ENCODE data around the gene WDR81.
A peak's percentile ranks its signal among the peaks of the same experiment; 100 is the strongest.
"Not testable (repeated sequence)": the region's sequence is repeated elsewhere in the genome, so short reads cannot be mapped to it uniquely, and the experiment has no call there.

Gene WDR81

DNA sequence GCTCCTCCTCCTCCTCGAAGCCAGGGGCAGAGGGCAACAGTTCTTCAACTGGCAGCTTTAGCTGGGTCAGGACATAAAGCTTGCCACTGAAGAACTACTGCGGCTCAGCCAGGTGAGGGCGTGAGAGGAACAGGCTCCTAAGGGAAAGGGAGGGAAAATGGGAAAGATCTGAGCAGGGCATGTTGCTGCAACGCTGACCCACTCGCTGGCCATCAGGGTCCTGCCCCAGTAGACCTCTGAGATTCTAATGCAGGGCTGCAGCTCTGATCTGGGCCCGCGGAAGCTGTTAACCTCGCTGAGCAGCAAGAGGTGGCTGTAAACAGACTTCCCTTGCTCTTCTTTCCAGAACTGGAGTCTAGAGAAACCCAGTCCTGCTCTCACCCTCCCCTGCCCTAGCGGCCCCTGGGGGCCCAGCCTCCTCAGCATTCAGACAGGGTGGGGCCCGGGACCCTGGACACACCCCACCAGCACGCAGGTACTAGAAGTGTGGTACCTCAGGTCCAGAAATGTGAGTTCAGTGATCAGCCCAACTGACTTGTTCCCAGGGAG lies 10.6 kb upstream of the WDR81 start:
- no peak for DNase-seq

DNA sequence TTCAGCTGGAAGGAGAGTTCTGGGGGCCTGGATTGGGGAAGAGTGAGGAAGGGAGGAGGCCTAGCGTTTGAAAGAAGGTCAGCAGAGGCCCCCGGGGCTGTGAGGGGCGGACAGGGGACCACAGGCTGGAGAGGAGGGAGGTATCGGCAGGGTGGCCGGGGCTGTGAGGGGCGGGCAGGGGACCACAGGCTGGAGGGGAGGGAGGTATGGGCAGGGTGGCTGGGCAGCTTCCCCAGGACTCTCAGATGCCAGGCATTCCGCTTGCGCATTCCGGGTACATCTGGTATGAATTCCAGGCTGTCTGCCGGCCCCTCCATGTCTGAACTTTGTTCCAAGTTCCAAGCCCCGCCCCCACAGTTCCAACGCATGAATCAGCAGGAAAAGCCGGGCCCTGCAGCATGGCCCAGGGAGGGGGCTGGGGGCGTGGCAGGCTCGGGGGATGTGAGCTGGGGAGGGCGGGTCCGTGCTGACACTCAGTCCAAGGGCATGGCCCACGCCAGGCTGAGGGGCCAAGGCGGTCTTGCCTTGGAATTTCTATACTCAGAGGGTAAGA lies 10.0 kb upstream of the WDR81 start:
- peak; percentile 53 to 55 for DNase-seq

DNA sequence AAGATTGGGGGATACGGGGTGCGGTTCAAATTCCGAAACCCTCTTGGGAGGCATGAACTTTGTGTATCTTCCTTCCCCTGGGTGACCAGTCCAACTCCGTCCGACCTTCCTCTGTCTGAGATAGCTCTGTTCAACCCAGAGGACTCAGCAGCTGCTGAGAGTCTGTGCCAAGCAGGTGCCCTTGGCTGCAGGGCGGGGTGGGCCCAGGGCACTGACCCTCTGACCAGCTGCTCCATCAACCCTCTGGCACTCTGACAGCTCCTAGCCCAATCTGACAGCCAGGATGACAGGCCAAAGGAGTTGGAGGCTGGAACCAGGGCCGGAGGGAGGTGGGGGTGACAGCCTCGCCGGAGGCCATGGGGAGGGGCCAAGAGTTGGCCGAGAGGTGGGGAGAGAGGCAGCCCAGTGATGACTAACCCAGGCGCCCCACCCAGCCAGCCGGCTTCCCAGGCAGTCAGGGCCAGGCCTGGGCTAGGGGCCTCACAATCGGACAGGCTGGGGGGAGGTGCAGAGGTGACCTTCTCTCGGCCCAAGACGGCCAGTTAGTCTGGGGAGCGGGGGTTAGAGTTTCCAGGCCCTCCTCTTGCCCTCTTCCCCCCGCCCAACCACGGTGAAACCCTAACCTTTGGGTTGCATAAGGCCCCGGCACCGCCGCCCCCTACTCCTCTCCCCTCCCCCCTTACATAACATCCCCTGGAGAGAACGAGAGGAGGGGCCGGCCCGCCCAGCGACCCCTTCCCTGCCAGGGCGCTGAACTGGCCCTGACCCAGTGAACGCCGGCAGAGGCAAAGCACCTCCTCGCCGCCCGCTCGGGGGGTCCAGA lies 9.3 kb upstream of the WDR81 start:
- DNase-seq, result peak in 1 of 2 donors; percentile 18

DNA sequence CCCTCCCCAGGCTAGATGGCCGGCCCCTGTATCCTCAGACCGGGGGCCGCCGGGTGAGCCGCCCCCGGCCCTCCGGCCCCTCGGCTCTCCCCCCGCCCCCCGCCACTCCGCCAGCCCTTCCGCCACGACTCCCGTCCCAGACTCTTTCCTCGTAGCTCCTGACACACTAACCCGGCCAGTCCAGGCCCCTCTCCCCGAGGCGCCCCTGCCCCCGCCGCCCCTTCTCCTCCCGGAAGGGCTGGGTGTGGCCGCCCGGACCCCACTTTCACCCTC lies 8.8 kb upstream of the WDR81 start:
- no peak for DNase-seq

DNA sequence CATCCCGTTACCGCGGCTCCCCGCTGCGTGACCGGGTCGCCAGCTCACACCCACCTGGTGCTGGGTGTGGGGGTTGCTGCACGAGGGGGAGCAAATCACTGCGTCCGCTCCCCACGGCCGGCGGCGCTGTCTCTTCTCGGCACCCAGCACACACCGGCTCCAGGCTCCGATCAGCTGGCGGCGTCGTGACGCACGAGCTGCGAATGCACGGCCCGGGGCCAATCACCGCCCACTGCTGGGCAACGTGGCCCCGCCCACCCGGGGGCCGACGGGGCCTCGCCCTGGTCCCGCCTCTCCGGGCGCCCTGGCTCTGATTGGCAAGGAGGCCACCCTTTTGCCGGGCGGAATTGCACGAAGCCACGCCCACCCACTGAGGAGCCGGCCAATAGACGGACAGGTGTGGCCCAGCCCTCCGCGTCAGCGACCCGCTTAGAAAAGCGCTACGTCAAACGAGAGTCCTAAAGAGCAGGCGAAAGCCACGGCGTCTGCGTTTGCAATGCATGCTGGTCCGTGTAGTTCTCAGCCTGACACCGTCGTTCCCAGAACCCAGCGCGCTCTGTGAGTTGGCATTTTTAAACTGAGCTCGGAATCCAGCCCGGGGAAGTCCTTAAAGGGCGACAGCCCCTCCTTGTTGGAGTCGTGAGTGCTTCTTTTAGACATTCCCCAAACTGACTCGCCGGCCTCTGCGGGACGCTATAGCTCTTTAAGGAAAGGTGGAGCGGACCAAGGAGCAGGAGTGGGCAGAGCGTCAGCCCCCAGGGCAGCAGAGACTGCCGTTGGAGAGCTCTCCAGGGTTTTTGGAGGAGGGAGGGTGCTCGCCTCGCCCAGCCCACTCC lies 8.2 kb upstream of the WDR81 start:
- DNase-seq, result peak; percentile 99 to 100

DNA sequence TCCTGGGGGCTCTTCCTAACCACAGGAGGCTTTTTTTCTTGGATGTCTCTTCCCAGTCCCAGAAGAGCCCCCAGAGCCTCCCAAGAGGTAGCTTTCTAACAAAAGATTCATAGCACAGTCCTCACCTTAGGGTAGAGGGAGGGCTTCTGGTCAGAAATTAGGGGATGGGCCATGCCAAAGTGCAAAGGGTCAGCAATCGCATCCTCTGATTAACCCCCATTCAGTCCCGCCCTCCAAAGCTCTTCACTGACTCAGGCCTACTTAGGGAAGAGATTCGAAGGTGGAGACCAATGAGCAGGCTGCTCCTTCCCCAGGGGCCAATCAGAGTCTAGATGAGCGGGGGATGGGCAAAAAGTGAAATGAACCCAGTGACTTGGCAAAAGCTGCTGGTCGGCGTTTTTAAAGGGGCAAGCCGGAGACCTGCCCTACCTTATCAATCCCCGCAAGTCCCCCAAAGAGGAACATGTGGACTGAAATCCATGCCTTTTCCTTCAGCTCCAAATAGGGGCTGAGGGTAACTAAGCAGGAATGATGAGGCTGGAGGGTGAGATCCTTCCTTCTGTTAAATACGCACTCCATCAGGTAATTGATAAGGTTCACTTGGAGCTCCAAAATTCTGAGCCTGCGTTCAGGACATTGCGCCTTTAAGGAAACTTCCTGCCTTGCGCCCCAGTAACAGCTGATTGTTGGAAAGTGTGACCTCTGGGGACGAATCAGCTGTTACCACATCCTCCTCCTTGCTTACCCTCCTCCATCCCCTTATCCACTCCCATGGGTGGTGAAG lies 7.4 kb upstream of the WDR81 start:
- peak; percentile 90 to 95 for DNase-seq

DNA sequence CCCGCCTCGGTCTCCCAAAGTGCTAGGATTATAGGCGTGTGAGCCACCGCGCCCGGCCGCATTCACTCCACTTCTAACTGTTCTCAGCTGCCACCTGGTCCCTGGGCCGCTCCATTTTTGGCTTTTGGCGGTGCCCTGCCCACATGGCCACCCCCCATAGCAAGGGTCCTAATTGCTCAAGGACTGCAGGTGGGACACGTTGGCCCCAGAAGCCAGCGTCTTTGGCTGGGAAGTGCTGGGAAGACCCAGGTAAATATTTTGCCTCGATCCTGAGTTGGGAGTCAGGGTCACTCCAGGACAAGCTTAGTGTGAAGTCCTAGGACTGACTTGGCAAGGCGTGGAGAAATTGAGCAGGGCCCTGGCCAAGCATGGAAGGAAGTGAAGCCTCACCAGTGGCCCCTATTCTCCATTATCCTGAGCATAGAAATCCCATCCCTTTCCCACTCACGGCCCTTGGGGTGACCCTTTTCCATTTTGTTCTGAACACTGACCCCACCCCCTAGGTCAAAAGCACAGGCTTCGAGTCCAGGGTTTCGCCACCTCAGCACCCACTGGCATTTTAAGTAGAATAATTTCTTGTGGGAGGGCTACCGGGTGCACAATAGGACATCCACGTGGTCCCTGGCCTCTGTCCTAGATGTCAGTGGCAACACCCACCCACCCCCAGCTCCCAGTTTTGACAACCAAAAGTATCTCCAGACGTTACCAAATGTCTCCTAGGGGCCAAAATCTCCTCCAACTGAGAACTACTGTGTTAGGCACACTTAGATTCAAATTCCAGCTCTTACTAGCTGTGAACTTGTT lies 5.9 kb upstream of the WDR81 start:
- DNase-seq, result no peak

DNA sequence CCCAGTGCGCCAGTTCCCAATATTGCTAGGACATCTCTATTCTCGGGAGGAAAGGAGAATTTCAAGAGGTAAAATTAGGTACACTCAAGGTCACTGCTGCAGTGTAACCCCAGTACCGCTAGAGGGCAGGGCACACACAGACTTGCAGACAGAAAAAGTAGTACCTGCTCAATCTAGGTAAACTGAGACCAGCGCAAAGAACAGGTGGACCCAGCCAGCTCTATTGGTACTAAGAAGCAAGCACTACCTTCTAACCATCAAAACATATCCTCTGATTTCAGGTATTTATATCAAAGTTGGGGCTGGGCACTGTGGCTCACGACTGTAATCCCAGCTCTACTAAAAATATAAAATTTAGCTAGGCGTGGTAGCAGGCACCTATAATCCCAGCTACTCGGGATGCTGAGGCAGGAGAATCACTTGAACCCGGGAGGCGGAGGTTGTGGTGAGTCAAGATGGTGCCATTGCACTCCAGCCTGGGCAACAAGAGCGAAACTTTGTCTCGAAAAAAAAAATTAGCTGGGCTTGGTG lies 3.6 kb upstream of the WDR81 start:
- DNase-seq, result peak; percentile 5 to 16

DNA sequence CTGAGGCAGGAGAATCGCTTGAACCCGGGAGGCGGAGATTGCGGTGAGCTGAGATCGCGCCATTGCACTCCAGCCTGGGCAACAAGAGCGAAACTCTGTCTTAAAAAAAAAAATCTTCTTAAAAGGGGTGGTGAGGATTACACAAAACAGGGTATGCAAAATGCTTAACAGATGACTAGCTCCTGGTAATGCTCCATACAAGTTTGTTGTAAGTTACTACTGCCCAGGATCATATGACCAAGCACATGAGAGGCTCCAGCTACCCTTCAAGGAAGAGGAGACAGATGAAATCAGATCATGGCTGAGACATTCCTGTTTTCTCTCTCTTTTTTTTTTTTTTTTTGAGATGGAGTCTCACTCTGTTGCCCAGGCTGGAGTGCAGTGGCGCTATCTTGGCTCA lies 2.5 kb upstream of the WDR81 start:
- not testable (repeated sequence) for DNase-seq

DNA sequence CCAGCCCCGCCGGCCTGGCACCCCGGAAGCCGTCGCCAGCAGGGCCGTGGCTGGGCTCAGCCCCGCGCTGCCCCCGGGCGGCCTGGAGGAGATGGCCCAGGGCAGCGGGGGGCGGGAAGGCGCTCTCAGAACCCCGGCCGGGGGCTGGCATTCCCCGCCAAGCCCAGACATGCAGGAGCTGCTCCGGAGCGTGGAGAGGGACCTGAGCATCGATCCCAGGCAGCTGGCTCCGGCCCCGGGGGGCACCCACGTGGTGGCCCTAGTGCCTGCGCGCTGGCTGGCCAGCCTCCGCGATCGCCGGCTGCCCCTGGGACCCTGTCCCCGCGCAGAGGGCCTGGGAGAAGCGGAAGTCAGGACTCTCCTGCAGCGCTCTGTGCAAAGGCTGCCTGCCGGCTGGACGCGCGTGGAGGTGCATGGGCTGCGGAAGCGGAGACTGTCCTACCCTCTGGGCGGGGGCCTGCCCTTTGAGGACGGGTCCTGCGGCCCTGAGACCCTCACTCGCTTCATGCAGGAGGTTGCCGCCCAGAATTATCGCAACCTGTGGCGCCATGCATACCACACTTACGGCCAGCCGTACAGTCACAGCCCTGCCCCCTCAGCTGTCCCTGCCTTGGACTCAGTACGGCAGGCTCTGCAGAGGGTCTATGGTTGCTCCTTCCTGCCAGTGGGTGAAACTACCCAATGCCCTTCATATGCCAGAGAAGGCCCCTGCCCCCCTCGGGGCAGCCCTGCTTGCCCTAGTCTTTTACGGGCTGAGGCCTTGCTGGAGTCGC lies 551 bp downstream of the WDR81 start:
- no peak for DNase-seq

DNA sequence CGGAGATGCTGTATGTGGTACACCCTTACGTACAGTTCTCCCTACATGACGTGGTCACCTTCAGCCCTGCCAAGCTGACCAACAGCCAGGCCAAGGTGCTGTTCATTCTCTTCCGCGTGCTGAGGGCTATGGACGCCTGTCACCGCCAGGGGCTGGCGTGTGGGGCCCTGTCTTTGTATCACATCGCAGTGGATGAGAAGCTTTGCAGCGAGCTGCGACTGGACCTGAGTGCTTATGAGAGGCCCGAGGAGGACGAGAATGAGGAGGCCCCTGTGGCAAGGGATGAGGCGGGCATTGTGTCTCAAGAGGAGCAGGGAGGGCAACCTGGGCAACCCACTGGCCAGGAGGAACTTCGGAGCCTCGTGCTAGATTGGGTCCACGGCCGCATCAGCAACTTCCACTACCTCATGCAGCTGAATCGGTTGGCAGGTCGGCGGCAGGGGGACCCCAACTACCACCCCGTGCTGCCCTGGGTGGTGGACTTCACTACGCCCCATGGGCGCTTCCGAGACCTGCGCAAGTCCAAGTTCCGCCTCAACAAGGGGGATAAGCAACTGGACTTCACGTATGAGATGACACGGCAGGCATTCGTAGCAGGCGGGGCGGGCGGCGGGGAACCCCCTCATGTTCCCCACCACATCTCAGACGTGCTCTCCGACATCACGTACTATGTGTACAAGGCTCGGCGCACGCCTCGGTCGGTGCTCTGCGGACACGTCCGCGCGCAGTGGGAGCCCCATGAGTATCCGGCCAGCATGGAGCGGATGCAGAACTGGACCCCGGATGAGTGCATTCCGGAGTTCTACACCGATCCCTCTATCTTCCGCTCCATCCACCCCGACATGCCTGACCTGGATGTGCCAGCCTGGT lies 1.4 kb downstream of the WDR81 start:
- no peak for DNase-seq

DNA sequence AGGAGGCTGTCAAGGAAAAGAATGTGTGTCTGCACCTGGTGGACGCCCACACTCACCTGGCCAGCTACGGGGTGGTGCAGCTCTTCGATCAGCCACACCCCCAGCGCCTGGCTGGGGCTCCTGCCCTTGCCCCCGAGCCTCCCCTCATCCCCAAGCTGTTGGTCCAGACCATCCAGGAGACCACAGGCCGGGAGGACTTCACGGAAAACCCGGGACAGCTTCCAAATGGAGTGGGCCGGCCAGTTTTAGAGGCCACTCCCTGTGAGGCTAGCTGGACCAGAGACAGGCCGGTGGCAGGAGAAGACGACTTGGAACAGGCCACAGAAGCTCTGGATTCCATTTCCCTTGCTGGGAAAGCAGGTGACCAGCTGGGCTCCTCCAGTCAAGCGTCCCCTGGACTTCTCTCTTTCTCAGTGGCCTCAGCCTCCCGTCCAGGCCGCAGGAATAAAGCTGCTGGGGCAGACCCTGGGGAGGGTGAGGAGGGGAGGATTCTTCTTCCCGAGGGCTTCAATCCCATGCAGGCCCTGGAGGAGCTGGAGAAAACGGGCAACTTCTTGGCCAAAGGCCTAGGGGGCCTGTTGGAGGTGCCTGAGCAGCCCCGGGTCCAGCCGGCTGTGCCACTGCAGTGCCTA lies 2.2 kb downstream of the WDR81 start:
- no peak for DNase-seq

DNA sequence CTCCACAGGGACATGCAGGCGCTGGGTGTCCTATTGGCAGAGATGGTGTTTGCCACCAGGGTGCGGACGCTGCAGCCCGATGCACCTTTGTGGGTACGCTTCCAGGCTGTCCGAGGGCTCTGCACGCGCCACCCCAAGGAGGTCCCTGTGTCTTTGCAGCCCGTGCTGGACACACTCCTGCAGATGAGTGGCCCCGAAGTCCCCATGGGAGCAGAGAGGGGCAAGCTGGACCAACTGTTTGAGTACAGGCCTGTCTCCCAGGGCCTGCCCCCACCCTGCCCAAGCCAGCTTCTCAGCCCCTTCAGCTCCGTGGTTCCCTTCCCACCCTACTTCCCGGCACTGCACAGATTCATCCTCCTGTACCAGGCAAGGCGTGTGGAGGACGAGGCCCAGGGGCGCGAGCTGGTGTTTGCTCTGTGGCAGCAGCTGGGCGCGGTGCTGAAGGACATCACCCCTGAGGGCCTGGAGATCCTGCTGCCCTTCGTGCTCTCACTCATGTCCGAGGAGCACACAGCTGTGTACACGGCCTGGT lies 2.8 kb downstream of the WDR81 start:
- DNase-seq, result no peak

DNA sequence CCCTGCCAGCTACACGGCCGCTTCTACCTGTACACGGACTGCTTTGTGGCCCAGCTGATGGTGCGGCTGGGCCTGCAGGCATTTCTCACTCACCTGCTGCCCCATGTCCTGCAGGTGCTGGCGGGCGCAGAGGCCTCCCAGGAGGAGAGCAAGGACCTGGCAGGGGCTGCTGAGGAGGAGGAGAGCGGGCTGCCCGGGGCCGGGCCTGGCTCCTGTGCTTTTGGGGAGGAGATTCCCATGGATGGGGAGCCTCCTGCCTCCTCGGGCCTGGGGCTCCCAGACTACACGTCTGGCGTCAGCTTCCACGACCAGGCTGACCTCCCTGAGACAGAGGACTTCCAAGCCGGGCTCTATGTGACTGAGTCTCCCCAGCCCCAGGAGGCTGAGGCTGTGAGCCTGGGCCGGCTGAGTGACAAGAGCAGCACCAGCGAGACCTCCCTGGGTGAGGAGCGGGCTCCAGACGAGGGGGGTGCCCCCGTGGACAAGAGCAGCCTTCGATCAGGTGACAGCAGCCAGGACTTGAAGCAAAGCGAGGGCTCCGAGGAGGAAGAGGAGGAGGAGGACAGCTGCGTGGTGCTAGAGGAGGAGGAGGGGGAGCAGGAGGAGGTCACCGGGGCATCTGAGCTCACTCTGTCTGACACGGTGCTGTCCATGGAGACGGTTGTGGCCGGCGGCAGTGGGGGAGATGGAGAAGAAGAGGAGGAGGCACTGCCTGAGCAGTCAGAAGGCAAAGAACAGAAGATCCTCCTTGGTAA lies 3.5 kb downstream of the WDR81 start:
- no peak for DNase-seq

DNA sequence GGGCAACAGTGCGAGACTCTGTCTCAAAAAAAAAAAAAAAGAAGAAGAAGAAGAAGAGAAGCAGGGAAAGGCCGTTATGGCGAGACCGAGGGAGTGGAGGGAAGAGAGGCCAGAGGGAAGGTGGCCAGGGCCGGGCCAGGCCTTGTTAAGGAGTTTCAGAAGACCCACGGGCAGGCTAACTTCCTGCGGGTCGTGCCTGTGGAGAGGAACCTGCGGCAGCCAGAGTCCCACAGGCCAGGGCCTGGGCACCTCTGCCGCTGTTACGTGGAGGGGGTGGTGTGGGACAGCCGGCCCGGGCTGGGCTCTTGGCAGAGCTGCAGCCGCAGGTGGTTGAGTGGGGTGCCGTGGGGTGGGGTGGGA lies 5.4 kb downstream of the WDR81 start:
- DNase-seq, result no peak

DNA sequence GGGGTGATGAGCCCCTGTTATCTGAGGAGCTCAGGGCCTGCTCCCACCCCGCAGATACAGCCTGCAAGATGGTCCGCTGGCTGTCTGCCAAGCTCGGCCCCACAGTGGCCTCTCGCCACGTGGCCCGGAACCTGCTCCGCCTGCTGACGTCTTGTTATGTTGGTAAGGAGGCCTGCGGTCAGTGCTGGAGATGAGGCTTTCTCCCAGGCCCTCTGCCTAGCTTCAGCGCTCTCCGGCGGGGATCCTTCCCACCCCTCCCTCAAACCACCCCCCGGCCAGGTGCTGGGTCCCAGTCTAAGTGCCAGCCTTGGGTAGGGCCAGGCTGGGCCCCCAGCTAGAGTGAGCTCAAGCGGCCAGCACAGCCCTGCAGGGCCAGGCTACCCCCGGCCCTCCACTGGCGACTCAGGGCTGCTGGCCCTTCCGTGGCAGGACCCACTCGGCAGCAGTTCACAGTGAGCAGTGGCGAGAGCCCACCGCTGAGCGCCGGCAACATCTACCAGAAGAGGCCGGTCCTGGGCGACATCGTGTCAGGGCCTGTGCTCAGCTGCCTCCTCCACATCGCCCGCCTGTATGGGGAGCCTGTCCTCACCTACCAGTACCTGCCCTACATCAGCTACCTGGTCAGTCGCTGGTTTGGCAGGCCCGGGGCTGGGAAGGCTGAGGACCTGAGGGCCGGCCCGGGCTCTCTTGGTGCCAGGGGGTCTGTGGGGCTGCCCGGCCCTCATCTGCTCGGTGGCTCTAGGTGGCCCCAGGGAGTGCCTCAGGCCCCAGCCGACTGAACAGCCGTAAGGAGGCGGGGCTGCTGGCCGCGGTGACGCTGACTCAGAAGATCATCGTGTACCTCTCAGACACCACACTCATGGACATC lies 6.1 kb downstream of the WDR81 start:
- DNase-seq, result no peak

DNA sequence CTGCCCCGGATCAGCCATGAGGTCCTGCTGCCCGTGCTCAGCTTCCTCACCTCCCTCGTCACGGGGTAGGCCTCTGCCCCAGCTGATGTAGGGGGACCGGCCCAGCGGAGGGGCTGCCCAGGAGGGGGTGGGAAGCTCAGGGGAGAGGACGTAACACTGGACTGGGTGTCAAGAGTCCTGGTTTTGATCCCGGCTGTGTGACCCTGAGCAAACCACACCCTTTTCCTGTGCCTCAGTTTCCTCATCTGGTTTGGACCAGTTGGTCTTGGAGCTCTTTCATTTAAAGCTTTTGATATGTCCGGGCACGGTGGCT lies 6.6 kb downstream of the WDR81 start:
- no peak for DNase-seq
